HG03066 (cell line): ENCODE results near the gene BIRC6.
"Not testable (repeated sequence)": the region's sequence is repeated elsewhere in the genome, so short reads cannot be mapped to it uniquely, and the experiment has no call there.

Source experiments
- ATAC-seq: cut with Tn5 transposase; IDR thresholded peaks from one replicate; pipeline ENCODE4 v1.9.1; 2021; ENCODE audit warnings: low read depth; ENCODE audit not compliant: unreplicated experiment

The BIRC6 gene

GRCh38 chr2:32491346-32491745 lies 134.5 kb downstream of the BIRC6 start:
- no peak for ATAC-seq

- ATAC-seq: no peak
Measured at GRCh38 chr2:32495139-32495538, 138.3 kb downstream of the BIRC6 start.

GRCh38 chr2:32496662-32497061 lies 139.8 kb downstream of the BIRC6 start:
- no peak for ATAC-seq

- ATAC-seq: no peak
Measured at GRCh38 chr2:32498306-32498705, 141.5 kb downstream of the BIRC6 start.

GRCh38 chr2:32502941-32503340 lies 146.1 kb downstream of the BIRC6 start:
- no peak for ATAC-seq

GRCh38 chr2:32504877-32505478 lies 148.2 kb downstream of the BIRC6 start:
- no peak for ATAC-seq

- ATAC-seq: no peak
Measured at GRCh38 chr2:32506446-32506845, 149.6 kb downstream of the BIRC6 start.

- ATAC-seq: no peak
Measured at GRCh38 chr2:32514946-32515345, 158.1 kb downstream of the BIRC6 start.

- ATAC-seq: no peak
Measured at GRCh38 chr2:32516567-32516966, 159.7 kb downstream of the BIRC6 start.

- no peak for ATAC-seq
Measured at GRCh38 chr2:32522770-32523169, 165.9 kb downstream of the BIRC6 start.

GRCh38 chr2:32523686-32524085 lies 166.9 kb downstream of the BIRC6 start:
- no peak for ATAC-seq

- ATAC-seq: no peak
Measured at GRCh38 chr2:32532341-32532740, 175.5 kb downstream of the BIRC6 start.

GRCh38 chr2:32532961-32533360 lies 176.1 kb downstream of the BIRC6 start:
- no peak for ATAC-seq

GRCh38 chr2:32534831-32535230 lies 178.0 kb downstream of the BIRC6 start:
- no peak for ATAC-seq

GRCh38 chr2:32538735-32539134 lies 181.9 kb downstream of the BIRC6 start:
- ATAC-seq: no peak

GRCh38 chr2:32552483-32552882 lies 195.7 kb downstream of the BIRC6 start:
- not testable (repeated sequence) for ATAC-seq

GRCh38 chr2:32553829-32554432 lies 197.1 kb downstream of the BIRC6 start:
- ATAC-seq: peak; percentile 96

- ATAC-seq: no peak
Measured at GRCh38 chr2:32558492-32558891, 201.7 kb downstream of the BIRC6 start.

- no peak for ATAC-seq
Measured at GRCh38 chr2:32559136-32559535, 202.3 kb downstream of the BIRC6 start.

GRCh38 chr2:32562906-32563305 lies 206.1 kb downstream of the BIRC6 start:
- no peak for ATAC-seq

- ATAC-seq: no peak
Measured at GRCh38 chr2:32564417-32565035, 207.7 kb downstream of the BIRC6 start.

- ATAC-seq: no peak
Measured at GRCh38 chr2:32565902-32566301, 209.1 kb downstream of the BIRC6 start.
